Caco-2 (cell line): ENCODE results near the gene SCN4A. TPM values are rescaled to one million over a fixed set of nuclear protein-coding genes. Genes with fewer than 3 reads are reported as not detected.

Source experiments
- BruUV-seq: library from RNA; stranded (reverse); fragments of 400-500 nt; replicated peaks from 2 replicates; lab custom pipeline; 2021; lab: Mats Ljungman, UMichigan
- CTCF ChIA-PET: fragments of 300-600 bp; sonication (Branson Sonifier 250); formaldehyde crosslinking; loops from one replicate; lab custom pipeline; 2022; ENCODE audit warnings: antibody characterized with exemption; lab: Charles Lee
- POLR2A ChIA-PET: fragments of 300-600 bp; sonication (Branson Sonifier 250); formaldehyde crosslinking; loops from one replicate; lab custom pipeline; 2022; ENCODE audit warnings: antibody characterized with exemption; lab: Charles Lee
- DNase-seq, 2 experiments: peaks; one replicate each; pipeline versions ENCODE4 v3.0.0 to v3.0.0-alpha.2; 2020 to 2022
- H3K27me3 ChIP-seq: replicated peaks from 2 replicates; pipeline ENCODE4 v1.6.0; 2011; ENCODE audit warnings: low read length; ENCODE audit not compliant: control insufficient read depth, insufficient read depth
- H3K36me3 ChIP-seq: 2 replicates; pipeline ENCODE4 v1.5.1; 2011; ENCODE audit warnings: low read length; ENCODE audit not compliant: control insufficient read depth, insufficient read depth
- H3K4me1 ChIP-seq: fragments of 250-450 bp; sonication (Bioruptor Pico); 2 replicates; pipeline ENCODE4 v1.5.1; 2020; ENCODE audit warnings: mild to moderate bottlenecking
- H3K4me3 ChIP-seq: 2 replicates; pipeline ENCODE4 v1.5.1; 2011; ENCODE audit warnings: low read depth, mild to moderate bottlenecking, control low read depth, low read length
- H3K9me3 ChIP-seq: fragments of 250-450 bp; sonication (Bioruptor Pico); 2 replicates; pipeline ENCODE4 v1.5.1; 2020; ENCODE audit warnings: mild to moderate bottlenecking, moderate library complexity
- H3K27ac Mint-ChIP-seq: one replicate; pipeline ENCODE4 v1.8.0; 2022; ENCODE audit warnings: mixed read lengths; ENCODE audit not compliant: unreplicated experiment
- H3K27me3 Mint-ChIP-seq: one replicate; pipeline ENCODE4 v1.8.0; 2022; ENCODE audit warnings: mixed read lengths; ENCODE audit not compliant: insufficient read depth, unreplicated experiment
- H3K36me3 Mint-ChIP-seq: one replicate; pipeline ENCODE4 v1.8.0; 2022; ENCODE audit warnings: mild to moderate bottlenecking, mixed read lengths; ENCODE audit not compliant: insufficient read depth, unreplicated experiment
- H3K4me1 Mint-ChIP-seq: one replicate; pipeline ENCODE4 v1.8.0; 2022; ENCODE audit warnings: low read depth, mixed read lengths; ENCODE audit not compliant: unreplicated experiment
- H3K4me3 Mint-ChIP-seq: one replicate; pipeline ENCODE4 v1.8.0; 2022; ENCODE audit warnings: mild to moderate bottlenecking, moderate library complexity, mixed read lengths; ENCODE audit not compliant: unreplicated experiment
- H3K9me3 Mint-ChIP-seq: one replicate; pipeline ENCODE4 v1.8.0; 2022; ENCODE audit warnings: mixed read lengths; ENCODE audit not compliant: unreplicated experiment
- CTCF ChIP-seq, 2 experiments: fragments of 200-600 bp in 1 of 2; IDR thresholded peaks; 1 replicate in 1 of 2; 2 replicates in 1 of 2; pipeline versions ENCODE4 v1.5.1 to v1.8.0; 2011 to 2022; ENCODE audit warnings: antibody characterized with exemption in 1 of 2, control low read depth in 1 of 2, inconsistent platforms in 1 of 2, low read depth in 1 of 2, low read length in 1 of 2, mild to moderate bottlenecking in 1 of 2, moderate library complexity in 1 of 2; ENCODE audit not compliant: insufficient read depth in 1 of 2, severe bottlenecking in 1 of 2, unreplicated experiment in 1 of 2
- intact Hi-C: fragments of 100-400 bp; cut with micrococcal nuclease; formaldehyde crosslinking; loops from one replicate; pipeline ENCODE4 v1.10.0; 2022; ENCODE audit not compliant: unreplicated experiment
- total RNA-seq: library from RNA; stranded (reverse); gene quantifications from 2 replicates; pipeline ENCODE4 v1.2.3, GENCODE V29; 2022

Gene SCN4A
- total RNA-seq, 1 experiment from 2014 or later, result not detected

- intact Hi-C loops, result no loop called here
- Mint-ChIP-seq H3K36me3 (no peaks in the 10 kb centered on the region), H3K27me3 (peaks cover 18% of the 10 kb centered on the region), H3K9me3 (no peaks in the 10 kb centered on the region), H3K4me3 (no peak overlapping the region), H3K27ac (no peak overlapping the region), H3K4me1 (no peaks in the 10 kb centered on the region)
- POLR2A ChIA-PET, result no interaction called here
- Histone ChIP-seq H3K9me3 (peaks cover 7% of the 10 kb centered on the region; the same call in 1 of the 2 replicates), H3K4me3 (no peak overlapping the region), H3K4me1 (no peaks in the 10 kb centered on the region), H3K27me3 (no peaks in the 10 kb centered on the region), H3K36me3 (no peaks in the 10 kb centered on the region)
- CTCF ChIA-PET, result interaction anchor here (0.6 kb wide), 1 partner anchor 16 kb away, joined by 3 read pairs; no protein-coding TSS in a partner anchor
- no peak for TF ChIP-seq CTCF (IDR thresholded peaks at IDR 0.05; ENCODE audit: insufficient read depth in 1 of 2, low read depth in 1 of 2, low read length in 1 of 2, severe bottlenecking in 1 of 2, unreplicated experiment in 1 of 2)
- BruUV-seq, result no TSS peak
- DNase-seq, result no peak
These were observed 5.8 kb upstream of the SCN4A start for GRCh38 chr17:63978272-63979200.

- CTCF ChIA-PET, result no interaction called here
- H3K9me3 Mint-ChIP-seq, result no peaks in the 10 kb centered on the region
These were observed 4.0 kb upstream of the SCN4A start for GRCh38 chr17:63976702-63977101.

More at GRCh38 chr17:63976702-63977101, 4.0 kb upstream of the SCN4A start:
- no peak overlapping the region for H3K4me3 Mint-ChIP-seq
- H3K9me3 ChIP-seq, result 0 out of 2 replicates have a peak, but pooled peaks cover 2% of the 10 kb centered on the region
- no peak for DNase-seq
- H3K4me1 Mint-ChIP-seq, result no peaks in the 10 kb centered on the region
- H3K27ac Mint-ChIP-seq, result no peak overlapping the region
- H3K36me3 Mint-ChIP-seq, result no peaks in the 10 kb centered on the region
- TF ChIP-seq CTCF (IDR thresholded peaks at IDR 0.05; ENCODE audit: insufficient read depth in 1 of 2, low read depth in 1 of 2, low read length in 1 of 2, severe bottlenecking in 1 of 2, unreplicated experiment in 1 of 2), result no peak
- H3K27me3 ChIP-seq, result no peaks in the 10 kb centered on the region
- intact Hi-C loops, result no loop called here
- H3K4me1 ChIP-seq, result no peaks in the 10 kb centered on the region
- peaks cover 22% of the 10 kb centered on the region for H3K27me3 Mint-ChIP-seq
- POLR2A ChIA-PET, result no interaction called here
- no peaks in the 10 kb centered on the region for H3K36me3 ChIP-seq
- no peak overlapping the region for H3K4me3 ChIP-seq
- no TSS peak for BruUV-seq
